Measurements from ENCODE around the gene HES7.

The HES7 gene

DNA sequence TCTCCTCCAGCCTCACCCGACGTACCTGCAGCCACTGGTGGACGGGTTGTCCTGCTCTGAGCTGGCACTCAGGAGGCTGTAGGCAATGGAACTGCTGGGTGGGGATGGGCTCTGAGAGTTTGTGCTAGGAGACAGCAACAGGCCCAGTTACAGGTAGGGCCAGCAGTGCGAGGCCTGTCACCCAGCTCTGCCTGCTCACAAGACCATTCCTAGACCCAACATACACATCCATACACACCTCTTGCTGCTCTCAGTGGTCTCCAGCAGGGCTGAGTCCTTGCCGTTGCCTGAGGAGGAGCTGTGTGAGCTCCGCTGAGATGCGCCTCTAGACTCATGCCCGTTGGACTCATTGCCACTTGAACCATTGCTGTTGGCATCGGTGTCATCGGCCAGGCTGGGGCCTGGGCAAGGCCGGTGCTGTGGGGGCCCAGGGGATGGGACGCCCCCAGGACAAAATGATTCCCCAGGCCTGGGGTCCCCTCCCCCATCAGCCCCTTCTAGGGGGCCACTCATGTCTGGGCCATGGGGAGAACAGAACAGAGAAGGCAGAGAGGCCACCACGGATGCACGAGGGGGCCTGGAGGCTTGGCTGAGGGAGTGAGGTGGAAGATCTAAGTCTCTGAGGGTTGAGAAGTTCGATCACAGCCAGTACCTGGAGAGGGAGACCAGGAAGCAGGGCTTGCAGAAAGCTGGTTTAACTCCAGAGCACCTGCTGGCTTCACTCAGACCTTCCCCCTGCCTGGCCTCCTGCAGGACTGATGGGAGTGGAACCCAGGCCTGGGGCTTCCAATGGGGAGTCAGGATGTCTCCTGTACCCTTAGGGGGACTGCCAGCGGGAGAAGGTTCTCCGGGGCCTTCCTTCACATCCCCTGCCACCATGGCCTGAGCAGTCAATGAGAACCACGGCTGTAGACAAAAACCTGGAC is 26.6 kb upstream of the HES7 start:
- Histone ChIP-seq H3K4me1 (ENCODE audit: control insufficient read depth in 1 of 2, insufficient read depth in 1 of 2, low read depth in 1 of 2, low read length in 1 of 2) (peaks cover 48 to 51% of the 10 kb centered on the region in 2 experiments), H3K9me3 (no peaks in the 10 kb centered on the region), H3K36me3 (peaks cover 15% of the 10 kb centered on the region), H3K27ac (peak overlapping the region; percentile 84), H3K4me3 (ENCODE audit: low read depth in 1 of 2, low read length in 1 of 2) (peak overlapping the region; percentile 69 to 95), H3K27me3 (peaks cover 15% of the 10 kb centered on the region)
- TF ChIP-seq, protein P1, sequence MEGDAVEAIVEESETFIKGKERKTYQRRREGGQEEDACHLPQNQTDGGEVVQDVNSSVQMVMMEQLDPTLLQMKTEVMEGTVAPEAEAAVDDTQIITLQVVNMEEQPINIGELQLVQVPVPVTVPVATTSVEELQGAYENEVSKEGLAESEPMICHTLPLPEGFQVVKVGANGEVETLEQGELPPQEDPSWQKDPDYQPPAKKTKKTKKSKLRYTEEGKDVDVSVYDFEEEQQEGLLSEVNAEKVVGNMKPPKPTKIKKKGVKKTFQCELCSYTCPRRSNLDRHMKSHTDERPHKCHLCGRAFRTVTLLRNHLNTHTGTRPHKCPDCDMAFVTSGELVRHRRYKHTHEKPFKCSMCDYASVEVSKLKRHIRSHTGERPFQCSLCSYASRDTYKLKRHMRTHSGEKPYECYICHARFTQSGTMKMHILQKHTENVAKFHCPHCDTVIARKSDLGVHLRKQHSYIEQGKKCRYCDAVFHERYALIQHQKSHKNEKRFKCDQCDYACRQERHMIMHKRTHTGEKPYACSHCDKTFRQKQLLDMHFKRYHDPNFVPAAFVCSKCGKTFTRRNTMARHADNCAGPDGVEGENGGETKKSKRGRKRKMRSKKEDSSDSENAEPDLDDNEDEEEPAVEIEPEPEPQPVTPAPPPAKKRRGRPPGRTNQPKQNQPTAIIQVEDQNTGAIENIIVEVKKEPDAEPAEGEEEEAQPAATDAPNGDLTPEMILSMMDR (IDR thresholded peaks at IDR 0.05): no peak

DNA sequence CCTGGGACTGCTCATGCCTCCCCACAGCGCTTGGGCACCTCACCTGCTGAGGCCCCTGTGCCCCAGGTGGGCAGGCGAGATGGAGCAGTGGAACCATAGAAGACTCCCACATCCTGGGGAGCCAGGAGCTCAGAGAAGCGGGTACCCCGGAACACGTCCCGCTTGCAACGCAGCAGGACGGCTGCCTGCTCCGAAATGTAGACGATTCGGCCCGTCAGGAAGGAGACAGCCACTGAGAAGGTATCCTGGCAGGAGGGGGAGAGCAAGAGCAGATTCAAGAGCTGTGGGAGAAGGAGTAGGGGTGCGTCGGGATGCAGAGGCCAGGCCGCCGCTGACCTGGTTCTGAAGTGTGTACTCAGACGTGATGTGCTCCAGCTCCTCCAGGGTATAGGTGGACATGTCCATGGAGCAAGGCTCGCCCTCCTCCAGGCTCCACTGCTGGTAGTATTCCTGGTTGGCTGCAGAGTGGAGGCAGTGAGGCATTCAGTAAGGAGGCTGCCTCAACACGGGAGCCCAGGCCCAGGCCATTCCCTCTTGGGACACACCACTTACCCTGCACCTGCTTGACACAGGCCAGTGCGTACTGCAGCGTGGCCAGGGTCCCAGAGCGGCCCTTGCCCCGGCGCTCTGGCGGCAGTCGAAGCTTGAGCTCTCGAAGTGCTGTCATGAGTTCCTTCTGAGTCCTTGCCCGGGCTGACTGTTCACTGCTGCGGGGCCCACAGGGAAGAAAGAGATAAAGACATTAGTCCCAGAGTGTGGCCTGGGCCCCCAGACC is 25.7 kb upstream of the HES7 start:
- Histone ChIP-seq H3K4me3 (ENCODE audit: low read depth in 1 of 2, low read length in 1 of 2) (no peak overlapping the region), H3K27me3 (peaks cover 15% of the 10 kb centered on the region), H3K36me3 (peaks cover 15% of the 10 kb centered on the region), H3K4me1 (ENCODE audit: control insufficient read depth in 1 of 2, insufficient read depth in 1 of 2, low read depth in 1 of 2, low read length in 1 of 2) (peaks cover 41 to 43% of the 10 kb centered on the region in 2 experiments), H3K27ac (no peak overlapping the region), H3K9me3 (no peaks in the 10 kb centered on the region)
- TF ChIP-seq, protein P1 (IDR thresholded peaks at IDR 0.05): no peak

DNA sequence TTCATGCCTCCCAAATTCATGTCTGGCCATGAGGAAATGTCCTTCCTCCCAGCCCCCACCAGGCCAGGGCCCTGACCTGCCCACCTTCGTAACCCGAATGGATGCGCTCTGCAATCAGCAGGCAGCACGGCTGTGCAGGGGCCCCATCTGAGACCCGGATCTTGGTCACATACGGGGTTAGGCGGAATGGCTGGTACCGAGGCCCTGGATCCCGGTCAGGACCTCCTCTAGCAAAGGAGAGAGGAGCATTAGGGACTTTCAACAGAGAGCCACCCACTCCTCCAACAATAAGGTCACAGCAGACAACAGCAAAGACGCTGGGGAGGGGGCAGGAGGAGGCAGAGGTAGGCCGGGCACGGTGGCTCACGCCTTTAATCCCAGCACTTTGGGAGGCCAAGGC is 24.7 kb upstream of the HES7 start:
- peaks cover 15% of the 10 kb centered on the region for H3K27me3 ChIP-seq
- peaks cover 15% of the 10 kb centered on the region for H3K36me3 ChIP-seq
- H3K9me3 ChIP-seq: no peaks in the 10 kb centered on the region
- TF ChIP-seq, protein P1 (IDR thresholded peaks at IDR 0.05): no peak
- H3K4me1 ChIP-seq (ENCODE audit: control insufficient read depth in 1 of 2, insufficient read depth in 1 of 2, low read depth in 1 of 2, low read length in 1 of 2): peaks cover 30 to 32% of the 10 kb centered on the region in 2 experiments
- H3K27ac ChIP-seq: no peak overlapping the region
- no peak overlapping the region for H3K4me3 ChIP-seq (ENCODE audit: low read depth in 1 of 2, low read length in 1 of 2)

DNA sequence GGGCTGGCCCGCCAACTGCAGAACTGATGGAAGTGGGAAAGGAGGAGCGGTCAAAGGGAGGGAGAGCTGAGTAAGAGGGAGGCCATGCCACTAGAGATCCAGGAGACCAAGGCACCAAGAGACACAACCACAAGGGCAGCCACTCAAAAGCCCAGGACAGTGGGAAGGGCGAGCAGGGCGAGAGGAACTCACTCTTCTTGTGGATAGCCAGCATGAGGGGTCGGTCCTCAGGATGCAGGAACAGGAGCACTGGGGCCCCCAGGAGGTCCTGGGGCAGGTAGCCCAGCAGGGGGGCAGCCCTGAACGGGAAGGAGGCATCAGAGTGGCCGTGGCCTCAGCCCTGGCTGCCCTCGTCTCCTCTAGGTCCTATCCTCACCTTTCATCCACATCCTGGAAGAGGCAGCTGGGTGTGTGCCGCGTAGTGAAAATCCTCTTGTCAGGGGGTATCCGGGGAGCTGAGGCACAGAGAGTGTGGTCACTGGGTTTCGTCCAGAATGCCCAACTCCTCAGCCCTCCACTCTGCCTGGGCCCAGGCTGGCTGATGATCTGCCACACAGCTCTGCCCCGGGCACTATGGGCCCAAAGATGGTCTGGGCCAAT is 24.0 kb upstream of the HES7 start:
- Histone ChIP-seq H3K36me3 (peaks cover 15% of the 10 kb centered on the region), H3K9me3 (no peaks in the 10 kb centered on the region), H3K27ac (no peak overlapping the region), H3K27me3 (peaks cover 12% of the 10 kb centered on the region), H3K4me1 (ENCODE audit: control insufficient read depth in 1 of 2, insufficient read depth in 1 of 2, low read depth in 1 of 2, low read length in 1 of 2) (peaks cover 25 to 26% of the 10 kb centered on the region in 2 experiments), H3K4me3 (ENCODE audit: low read depth in 1 of 2, low read length in 1 of 2) (no peak overlapping the region)
- TF ChIP-seq, protein P1 (IDR thresholded peaks at IDR 0.05): no peak

DNA sequence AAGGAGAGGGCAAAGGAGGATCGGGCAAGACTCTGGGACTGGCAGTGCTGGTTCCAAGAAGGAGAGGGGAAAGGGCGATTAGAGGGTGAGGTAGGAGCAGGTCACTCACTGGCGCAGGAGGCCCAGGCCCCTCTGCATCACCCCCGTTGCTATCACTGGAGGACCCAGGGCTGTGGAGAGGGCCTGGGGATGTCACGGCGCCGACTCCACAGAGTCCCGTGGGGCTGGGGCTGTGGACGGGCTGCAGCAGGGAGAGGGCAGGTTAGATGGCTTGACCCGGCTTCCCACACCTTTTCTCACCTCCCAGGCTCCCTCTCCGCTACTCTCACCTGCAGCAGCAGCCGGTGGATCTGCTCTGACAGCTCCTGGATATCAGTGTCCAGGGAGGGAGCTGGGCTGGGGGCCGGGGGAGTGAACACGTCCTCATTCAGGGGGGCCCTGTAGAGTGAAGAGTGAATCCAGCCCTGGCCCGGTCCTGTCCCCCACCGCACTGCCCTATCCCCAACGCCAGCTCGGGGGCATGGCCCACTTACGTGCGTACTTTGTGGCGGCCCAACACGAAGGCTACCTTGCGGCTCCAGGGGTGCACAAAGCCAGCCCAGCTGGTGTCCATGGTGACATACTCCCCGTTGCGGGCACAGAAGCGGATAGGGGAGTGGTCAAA is 23.4 kb upstream of the HES7 start:
- Histone ChIP-seq H3K4me1 (ENCODE audit: control insufficient read depth in 1 of 2, insufficient read depth in 1 of 2, low read depth in 1 of 2, low read length in 1 of 2) (peaks cover 18 to 19% of the 10 kb centered on the region in 2 experiments), H3K27me3 (peaks cover 6% of the 10 kb centered on the region), H3K9me3 (no peaks in the 10 kb centered on the region), H3K4me3 (ENCODE audit: low read depth in 1 of 2, low read length in 1 of 2) (no peak overlapping the region), H3K27ac (no peak overlapping the region), H3K36me3 (peaks cover 15% of the 10 kb centered on the region)
- TF ChIP-seq, protein P1 (IDR thresholded peaks at IDR 0.05): no peak
